H1 (cell line): Measurements from ENCODE around the gene GIPR.

Experiments
- EP300 ChIP-seq, 2 experiments: IDR thresholded peaks; 1 replicate in 1 of 2; 2 replicates in 1 of 2; pipeline ENCODE4 v1.6.1; 2011 to 2012; ENCODE audit warnings: low read depth in 2 of 2, low read length in 2 of 2, mild to moderate bottlenecking in 2 of 2, borderline replicate concordance in 1 of 2, inconsistent platforms in 1 of 2, moderate library complexity in 1 of 2
- GABPA ChIP-seq: IDR thresholded peaks from 2 replicates; pipeline ENCODE4 v1.6.1; 2011; ENCODE audit warnings: mild to moderate bottlenecking, low read length, moderate library complexity, borderline replicate concordance; ENCODE audit not compliant: insufficient read depth
- SP4 ChIP-seq: IDR thresholded peaks from 2 replicates; pipeline ENCODE4 v1.6.1; 2012; ENCODE audit warnings: low read length, inconsistent platforms
- ZNF274 ChIP-seq: IDR thresholded peaks from 2 replicates; pipeline ENCODE4 v1.7.0; 2012; ENCODE audit warnings: low read length, borderline replicate concordance; ENCODE audit errors: extremely low read depth
- TF ChIP-seq, protein P1 (sequence below), 3 experiments: IDR thresholded peaks; 1 replicate in 2 of 3; 2 replicates in 1 of 3; pipeline versions ENCODE4 v1.5.1 to v1.6.1; 2011; ENCODE audit warnings: low read length in 3 of 3, mild to moderate bottlenecking in 3 of 3, inconsistent platforms in 2 of 3, low read depth in 1 of 3, moderate library complexity in 1 of 3; ENCODE audit not compliant: insufficient read depth in 1 of 3; ENCODE audit errors: control extremely low read depth in 1 of 3

DNA sequence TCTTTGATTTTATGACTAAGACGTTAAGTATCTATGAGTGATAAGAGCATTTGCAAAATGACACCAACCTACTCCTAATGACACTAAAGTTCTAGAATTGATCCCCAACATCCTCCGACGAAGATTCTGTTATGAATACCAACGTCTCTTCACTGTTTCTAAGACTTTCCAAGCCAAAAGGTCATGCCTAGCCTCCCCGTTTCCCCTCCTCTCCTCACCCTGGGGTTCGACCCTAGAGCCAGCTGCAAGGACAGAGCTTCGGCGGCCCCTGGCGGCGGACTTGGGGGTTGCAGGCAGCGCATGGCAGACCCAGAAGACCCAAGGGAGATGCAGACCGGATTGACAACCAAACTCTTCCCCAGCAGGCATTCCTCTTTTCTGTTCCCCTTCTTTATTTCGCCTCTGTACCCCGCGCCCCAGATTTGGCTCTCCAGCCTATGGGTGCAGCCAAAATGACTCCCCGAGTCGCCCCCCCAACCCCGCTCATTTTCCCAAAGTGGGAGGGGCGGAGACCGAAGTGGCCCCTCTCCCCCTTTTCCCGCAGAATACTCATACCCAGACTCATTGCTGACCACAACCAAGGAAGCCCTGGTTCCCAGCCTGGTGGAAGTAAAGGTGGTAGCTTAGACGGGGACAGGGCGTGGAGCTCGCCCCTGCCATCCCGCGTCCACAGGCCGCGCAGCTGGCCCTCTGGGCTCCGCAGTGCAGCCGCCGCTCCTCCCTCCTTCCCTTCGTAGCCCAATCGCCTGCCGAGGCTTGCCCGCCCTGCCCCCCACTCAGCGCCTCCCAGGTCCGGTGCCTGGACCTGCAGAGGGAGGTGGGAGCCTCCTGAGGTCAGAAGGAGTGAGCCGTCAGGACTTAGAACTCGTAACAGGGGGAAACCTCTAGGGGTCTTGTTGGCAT lies 24.7 kb upstream of the GIPR start:
- TF ChIP-seq ZNF274 (no peak), GABPA (peak; percentile 63; the same call in 1 of the 2 replicates), EP300 (IDR thresholded peaks at IDR 0.05; ENCODE audit: borderline replicate concordance in 1 of 2, low read depth in 2 of 2, low read length in 2 of 2) (no peak), SP4 (no peak)
- TF ChIP-seq, protein P1, sequence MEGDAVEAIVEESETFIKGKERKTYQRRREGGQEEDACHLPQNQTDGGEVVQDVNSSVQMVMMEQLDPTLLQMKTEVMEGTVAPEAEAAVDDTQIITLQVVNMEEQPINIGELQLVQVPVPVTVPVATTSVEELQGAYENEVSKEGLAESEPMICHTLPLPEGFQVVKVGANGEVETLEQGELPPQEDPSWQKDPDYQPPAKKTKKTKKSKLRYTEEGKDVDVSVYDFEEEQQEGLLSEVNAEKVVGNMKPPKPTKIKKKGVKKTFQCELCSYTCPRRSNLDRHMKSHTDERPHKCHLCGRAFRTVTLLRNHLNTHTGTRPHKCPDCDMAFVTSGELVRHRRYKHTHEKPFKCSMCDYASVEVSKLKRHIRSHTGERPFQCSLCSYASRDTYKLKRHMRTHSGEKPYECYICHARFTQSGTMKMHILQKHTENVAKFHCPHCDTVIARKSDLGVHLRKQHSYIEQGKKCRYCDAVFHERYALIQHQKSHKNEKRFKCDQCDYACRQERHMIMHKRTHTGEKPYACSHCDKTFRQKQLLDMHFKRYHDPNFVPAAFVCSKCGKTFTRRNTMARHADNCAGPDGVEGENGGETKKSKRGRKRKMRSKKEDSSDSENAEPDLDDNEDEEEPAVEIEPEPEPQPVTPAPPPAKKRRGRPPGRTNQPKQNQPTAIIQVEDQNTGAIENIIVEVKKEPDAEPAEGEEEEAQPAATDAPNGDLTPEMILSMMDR (IDR thresholded peaks at IDR 0.05; ENCODE audit: control extremely low read depth in 1 of 3, insufficient read depth in 1 of 3, low read depth in 1 of 3, low read length in 3 of 3) = peak; percentile 97 to 99 (median 98)
